Activated CD8-positive, alpha-beta memory T cell treated with anti-CD3 and anti-CD28 coated beads, Interleukin-2, amount 50 U/mL, for 24 hours (primary cell): Measurements from ENCODE around the gene KNCN.

Experiments used
- DNase-seq: peaks from one replicate; pipeline ENCODE4 v3.0.0-alpha.2; 2020; ENCODE audit errors: extremely low read depth

KNCN gene

GRCh38 chr1:46497665-46498064 is 53.8 kb downstream of the KNCN start:
- DNase-seq: no peak

DNA sequence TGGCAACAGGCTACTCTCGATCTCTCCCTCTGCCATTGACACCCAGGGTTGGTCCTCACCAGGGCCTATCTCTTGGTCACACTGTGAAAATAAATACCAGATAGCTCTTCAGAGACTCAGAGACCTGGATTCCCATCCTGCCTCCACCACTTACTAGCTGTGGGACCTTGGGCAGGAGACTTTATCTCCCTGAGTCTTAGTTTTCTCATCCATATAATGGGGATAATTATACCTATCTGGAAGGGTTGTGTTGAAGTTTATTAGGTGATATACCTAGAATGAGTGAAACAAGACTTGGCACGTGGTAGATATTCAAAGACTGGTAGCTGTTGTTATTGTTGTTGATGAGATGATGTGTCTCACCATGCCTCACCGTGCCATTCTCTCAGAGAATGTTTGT is 54.4 kb downstream of the KNCN start:
- DNase-seq: no peak

DNA sequence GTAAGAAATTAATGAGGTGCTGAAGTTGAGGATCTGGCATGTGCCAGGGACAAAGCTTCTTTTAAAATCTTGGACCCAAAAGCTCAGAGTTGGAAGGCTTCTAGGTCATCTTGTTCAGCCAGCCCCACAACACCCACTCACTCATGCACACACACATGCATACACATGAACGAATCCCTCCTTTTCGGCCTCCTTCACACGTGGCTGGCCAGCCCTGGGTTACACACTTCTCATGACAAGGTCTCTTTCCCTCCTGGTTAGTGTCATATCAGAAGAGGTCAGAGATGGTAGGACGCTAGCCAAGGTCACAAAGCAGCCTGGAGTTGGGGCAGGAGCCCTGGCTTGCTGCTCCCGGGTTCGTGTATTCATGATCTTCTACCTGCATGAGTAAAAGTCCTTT is 54.9 kb downstream of the KNCN start:
- DNase-seq: no peak

DNA sequence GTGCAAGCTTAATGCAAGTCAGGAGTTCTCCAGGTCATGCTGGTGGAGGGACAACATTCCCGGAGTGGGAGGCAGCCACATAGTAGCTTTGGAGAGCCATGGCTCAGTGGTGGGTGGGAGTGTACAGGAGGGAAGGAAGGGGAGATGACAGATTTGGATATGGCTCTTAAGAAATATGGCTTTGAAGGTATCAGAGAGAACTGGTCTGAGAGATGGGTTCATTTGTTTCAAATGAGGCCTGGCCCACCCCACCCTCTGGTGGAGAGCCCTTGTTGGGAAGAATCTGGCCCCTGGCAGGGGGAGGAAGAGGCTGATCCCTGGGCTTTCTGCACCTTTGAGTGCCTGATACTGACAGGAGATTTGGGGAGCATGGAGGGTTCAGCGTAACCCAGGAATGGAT is 55.7 kb downstream of the KNCN start:
- no peak for DNase-seq
